ENCODE measurements around the gene TECPR2.
"Not testable (repeated sequence)": the region's sequence is repeated elsewhere in the genome, so short reads cannot be mapped to it uniquely, and the experiment has no call there.

TECPR2 gene

GRCh38 chr14:102525929-102526497 lies 163.3 kb downstream of the TECPR2 start:
- no peak for DNase-seq (ENCODE audit: low read depth in 3 of 3)

- DNase-seq (ENCODE audit: low read depth in 3 of 3), result no peak
Observed at GRCh38 chr14:102528431-102529170, 165.9 kb downstream of the TECPR2 start.

GRCh38 chr14:102530828-102531478 lies 168.2 kb downstream of the TECPR2 start:
- DNase-seq (ENCODE audit: low read depth in 3 of 3), result no peak

GRCh38 chr14:102532204-102532658 lies 169.5 kb downstream of the TECPR2 start:
- DNase-seq (ENCODE audit: low read depth in 3 of 3), result no peak

GRCh38 chr14:102537981-102538601 lies 175.3 kb downstream of the TECPR2 start:
- no peak for DNase-seq (ENCODE audit: low read depth in 3 of 3)

GRCh38 chr14:102538602-102539543 lies 176.1 kb downstream of the TECPR2 start:
- DNase-seq (ENCODE audit: low read depth in 3 of 3), result no peak

GRCh38 chr14:102539544-102540314 lies 177.0 kb downstream of the TECPR2 start:
- DNase-seq (ENCODE audit: low read depth in 3 of 3), result no peak

- DNase-seq (ENCODE audit: low read depth in 3 of 3), result no peak
Observed at GRCh38 chr14:102540315-102541028, 177.7 kb downstream of the TECPR2 start.

- not testable (repeated sequence) for DNase-seq (ENCODE audit: low read depth in 3 of 3)
Observed at GRCh38 chr14:102541029-102541491, 178.3 kb downstream of the TECPR2 start.

- DNase-seq (ENCODE audit: low read depth in 3 of 3), result no peak
Observed at GRCh38 chr14:102541771-102542170, 179.0 kb downstream of the TECPR2 start.

- DNase-seq (ENCODE audit: low read depth in 3 of 3), result no peak
Observed at GRCh38 chr14:102544046-102544746, 181.5 kb downstream of the TECPR2 start.

GRCh38 chr14:102544747-102545460 lies 182.2 kb downstream of the TECPR2 start:
- no peak for DNase-seq (ENCODE audit: low read depth in 3 of 3)

- no peak for DNase-seq (ENCODE audit: low read depth in 3 of 3)
Observed at GRCh38 chr14:102545461-102546265, 182.9 kb downstream of the TECPR2 start.

GRCh38 chr14:102548616-102549240 lies 186.0 kb downstream of the TECPR2 start:
- DNase-seq (ENCODE audit: low read depth in 3 of 3), result no peak

- not testable (repeated sequence) for DNase-seq (ENCODE audit: low read depth in 3 of 3)
Observed at GRCh38 chr14:102550927-102551401, 188.2 kb downstream of the TECPR2 start.

All from stimulated activated CD4-positive, alpha-beta T cell treated with anti-CD3 and anti-CD28 coated beads, TNF-alpha, amount 100 ng/mL, for 48 hours (primary cell).